ENCODE data around the gene PLAGL2. TPM values are rescaled to one million over a fixed set of nuclear protein-coding genes. Genes with fewer than 3 reads are reported as not detected.
"Not testable (repeated sequence)": the region's sequence is repeated elsewhere in the genome, so short reads cannot be mapped to it uniquely, and the experiment has no call there.

PLAGL2 gene
- total and polyA plus RNA-seq, 2 donors, result 2.8 to 5.0 TPM

- Histone ChIP-seq H3K27me3 (ENCODE audit: control insufficient read depth in 2 of 2, insufficient read depth in 1 of 2, low read length in 1 of 2) (no peaks in the 10 kb centered on the region), H3K4me3 (ENCODE audit: low read length in 2 of 2) (no peak overlapping the region), H3K27ac (ENCODE audit: low read depth in 1 of 2, low read length in 1 of 2) (no peak overlapping the region), H3K9me3 (ENCODE audit: control insufficient read depth in 2 of 2, insufficient read depth in 1 of 2, low read length in 1 of 2) (no peaks in the 10 kb centered on the region), H3K4me1 (ENCODE audit: control insufficient read depth in 2 of 2, insufficient read depth in 2 of 2, low read length in 2 of 2) (peaks cover 11 to 31% of the 10 kb centered on the region in 2 donors), H3K36me3 (ENCODE audit: control insufficient read depth in 2 of 2, insufficient read depth in 2 of 2, low read length in 1 of 2) (peaks cover 44 to 63% of the 10 kb centered on the region in 2 donors)
- 94% methylated on average over 8 of the region's 8 CpGs for WGBS
- no peak for DNase-seq (ENCODE audit: low read depth in 6 of 9, low spot score in 9 of 9)
Observed at GRCh38 chr20:32201977-32202363, 5.6 kb downstream of the PLAGL2 start.

GRCh38 chr20:32201296-32201976 is 6.1 kb downstream of the PLAGL2 start:
- no peak overlapping the region for H3K27ac ChIP-seq (ENCODE audit: low read depth in 1 of 2, low read length in 1 of 2)
- WGBS, result 97% methylated on average over 4 of the region's 4 CpGs
- H3K9me3 ChIP-seq (ENCODE audit: control insufficient read depth in 2 of 2, insufficient read depth in 1 of 2, low read length in 1 of 2), result no peaks in the 10 kb centered on the region
- DNase-seq (ENCODE audit: low read depth in 6 of 9, low spot score in 9 of 9), result no peak
- H3K27me3 ChIP-seq (ENCODE audit: control insufficient read depth in 2 of 2, insufficient read depth in 1 of 2, low read length in 1 of 2), result no peaks in the 10 kb centered on the region
- H3K4me1 ChIP-seq (ENCODE audit: control insufficient read depth in 2 of 2, insufficient read depth in 2 of 2, low read length in 2 of 2), result peaks cover 7 to 26% of the 10 kb centered on the region in 2 donors
- no peak overlapping the region for H3K4me3 ChIP-seq (ENCODE audit: low read length in 2 of 2)
- H3K36me3 ChIP-seq (ENCODE audit: control insufficient read depth in 2 of 2, insufficient read depth in 2 of 2, low read length in 1 of 2), result peaks cover 49 to 65% of the 10 kb centered on the region in 2 donors

GRCh38 chr20:32199006-32199405 is 8.5 kb downstream of the PLAGL2 start:
- no peak overlapping the region for H3K4me3 ChIP-seq (ENCODE audit: low read length in 2 of 2)
- peaks cover 67 to 71% of the 10 kb centered on the region in 2 donors for H3K36me3 ChIP-seq (ENCODE audit: control insufficient read depth in 2 of 2, insufficient read depth in 2 of 2, low read length in 1 of 2)
- H3K27me3 ChIP-seq (ENCODE audit: control insufficient read depth in 2 of 2, insufficient read depth in 1 of 2, low read length in 1 of 2), result no peaks in the 10 kb centered on the region
- no peaks in the 10 kb centered on the region for H3K9me3 ChIP-seq (ENCODE audit: control insufficient read depth in 2 of 2, insufficient read depth in 1 of 2, low read length in 1 of 2)
- WGBS, result 92% methylated on average over 4 of the region's 4 CpGs
- H3K27ac ChIP-seq (ENCODE audit: low read depth in 1 of 2, low read length in 1 of 2), result no peak overlapping the region
- DNase-seq (ENCODE audit: low read depth in 6 of 9, low spot score in 9 of 9), result no peak
- peaks cover 0 to 11% of the 10 kb centered on the region in 2 donors for H3K4me1 ChIP-seq (ENCODE audit: control insufficient read depth in 2 of 2, insufficient read depth in 2 of 2, low read length in 2 of 2)

- 98% methylated on average over 20 of the region's 20 CpGs for WGBS
- not testable (repeated sequence) for H3K27ac ChIP-seq (ENCODE audit: low read depth in 1 of 2, low read length in 1 of 2); H3K4me3 ChIP-seq (ENCODE audit: low read length in 2 of 2); H3K27me3 ChIP-seq (ENCODE audit: control insufficient read depth in 2 of 2, insufficient read depth in 1 of 2, low read length in 1 of 2); DNase-seq (ENCODE audit: low read depth in 6 of 9, low spot score in 9 of 9); H3K9me3 ChIP-seq (ENCODE audit: control insufficient read depth in 2 of 2, insufficient read depth in 1 of 2, low read length in 1 of 2); H3K4me1 ChIP-seq (ENCODE audit: control insufficient read depth in 2 of 2, insufficient read depth in 2 of 2, low read length in 2 of 2)
- H3K36me3 ChIP-seq (ENCODE audit: control insufficient read depth in 2 of 2, insufficient read depth in 2 of 2, low read length in 1 of 2), result peaks cover 66 to 67% of the 10 kb centered on the region in 2 donors
Observed at GRCh38 chr20:32197136-32197535, 10.4 kb downstream of the PLAGL2 start.

GRCh38 chr20:32196613-32197012 is 10.9 kb downstream of the PLAGL2 start:
- not testable (repeated sequence) for H3K4me3 ChIP-seq (ENCODE audit: low read length in 2 of 2); H3K9me3 ChIP-seq (ENCODE audit: control insufficient read depth in 2 of 2, insufficient read depth in 1 of 2, low read length in 1 of 2); H3K4me1 ChIP-seq (ENCODE audit: control insufficient read depth in 2 of 2, insufficient read depth in 2 of 2, low read length in 2 of 2); DNase-seq (ENCODE audit: low read depth in 6 of 9, low spot score in 9 of 9); H3K27me3 ChIP-seq (ENCODE audit: control insufficient read depth in 2 of 2, insufficient read depth in 1 of 2, low read length in 1 of 2); H3K27ac ChIP-seq (ENCODE audit: low read depth in 1 of 2, low read length in 1 of 2)
- peaks cover 62 to 65% of the 10 kb centered on the region in 2 donors for H3K36me3 ChIP-seq (ENCODE audit: control insufficient read depth in 2 of 2, insufficient read depth in 2 of 2, low read length in 1 of 2)
- 99% methylated on average over 11 of the region's 11 CpGs for WGBS

- Histone ChIP-seq H3K27me3 (ENCODE audit: control insufficient read depth in 2 of 2, insufficient read depth in 1 of 2, low read length in 1 of 2) (no peaks in the 10 kb centered on the region), H3K36me3 (ENCODE audit: control insufficient read depth in 2 of 2, insufficient read depth in 2 of 2, low read length in 1 of 2) (peaks cover 52 to 55% of the 10 kb centered on the region in 2 donors), H3K4me3 (ENCODE audit: low read length in 2 of 2) (no peak overlapping the region), H3K9me3 (ENCODE audit: control insufficient read depth in 2 of 2, insufficient read depth in 1 of 2, low read length in 1 of 2) (peaks cover 0 to 2% of the 10 kb centered on the region in 2 donors), H3K4me1 (ENCODE audit: control insufficient read depth in 2 of 2, insufficient read depth in 2 of 2, low read length in 2 of 2) (no peaks in the 10 kb centered on the region), H3K27ac (ENCODE audit: low read depth in 1 of 2, low read length in 1 of 2) (no peak overlapping the region)
- no peak for DNase-seq (ENCODE audit: low read depth in 6 of 9, low spot score in 9 of 9)
- WGBS, result 96% methylated on average over 7 of the region's 7 CpGs
Observed at GRCh38 chr20:32195581-32195980, 12.0 kb downstream of the PLAGL2 start.

GRCh38 chr20:32193996-32194395 is 13.5 kb downstream of the PLAGL2 start:
- H3K36me3 ChIP-seq (ENCODE audit: control insufficient read depth in 2 of 2, insufficient read depth in 2 of 2, low read length in 1 of 2), result peaks cover 38 to 44% of the 10 kb centered on the region in 2 donors
- peaks cover 9 to 11% of the 10 kb centered on the region in 2 donors for H3K4me1 ChIP-seq (ENCODE audit: control insufficient read depth in 2 of 2, insufficient read depth in 2 of 2, low read length in 2 of 2)
- H3K27ac ChIP-seq (ENCODE audit: low read depth in 1 of 2, low read length in 1 of 2), result no peak overlapping the region
- no peaks in the 10 kb centered on the region for H3K27me3 ChIP-seq (ENCODE audit: control insufficient read depth in 2 of 2, insufficient read depth in 1 of 2, low read length in 1 of 2)
- WGBS, result 95% methylated on average over 6 of the region's 6 CpGs
- H3K4me3 ChIP-seq (ENCODE audit: low read length in 2 of 2), result no peak overlapping the region
- H3K9me3 ChIP-seq (ENCODE audit: control insufficient read depth in 2 of 2, insufficient read depth in 1 of 2, low read length in 1 of 2), result peaks cover 0 to 2% of the 10 kb centered on the region in 2 donors
- no peak for DNase-seq (ENCODE audit: low read depth in 6 of 9, low spot score in 9 of 9)

GRCh38 chr20:32193336-32193735 is 14.2 kb downstream of the PLAGL2 start:
- not testable (repeated sequence) for H3K9me3 ChIP-seq (ENCODE audit: control insufficient read depth in 2 of 2, insufficient read depth in 1 of 2, low read length in 1 of 2); H3K27me3 ChIP-seq (ENCODE audit: control insufficient read depth in 2 of 2, insufficient read depth in 1 of 2, low read length in 1 of 2); H3K4me3 ChIP-seq (ENCODE audit: low read length in 2 of 2); H3K27ac ChIP-seq (ENCODE audit: low read depth in 1 of 2, low read length in 1 of 2); DNase-seq (ENCODE audit: low read depth in 6 of 9, low spot score in 9 of 9)
- 98% methylated on average over 5 of the region's 5 CpGs for WGBS
- H3K36me3 ChIP-seq (ENCODE audit: control insufficient read depth in 2 of 2, insufficient read depth in 2 of 2, low read length in 1 of 2), result peaks cover 37 to 38% of the 10 kb centered on the region in 2 donors
- H3K4me1 ChIP-seq (ENCODE audit: control insufficient read depth in 2 of 2, insufficient read depth in 2 of 2, low read length in 2 of 2), result peaks cover 9 to 13% of the 10 kb centered on the region in 2 donors

GRCh38 chr20:32192698-32193097 is 14.8 kb downstream of the PLAGL2 start:
- H3K4me3 ChIP-seq (ENCODE audit: low read length in 2 of 2), result no peak overlapping the region
- no peak for DNase-seq (ENCODE audit: low read depth in 6 of 9, low spot score in 9 of 9)
- H3K36me3 ChIP-seq (ENCODE audit: control insufficient read depth in 2 of 2, insufficient read depth in 2 of 2, low read length in 1 of 2), result peaks cover 33 to 36% of the 10 kb centered on the region in 2 donors
- H3K9me3 ChIP-seq (ENCODE audit: control insufficient read depth in 2 of 2, insufficient read depth in 1 of 2, low read length in 1 of 2), result peaks cover 0 to 2% of the 10 kb centered on the region in 2 donors
- H3K27me3 ChIP-seq (ENCODE audit: control insufficient read depth in 2 of 2, insufficient read depth in 1 of 2, low read length in 1 of 2), result no peaks in the 10 kb centered on the region
- H3K27ac ChIP-seq (ENCODE audit: low read depth in 1 of 2, low read length in 1 of 2), result no peak overlapping the region
- peaks cover 9 to 13% of the 10 kb centered on the region in 2 donors for H3K4me1 ChIP-seq (ENCODE audit: control insufficient read depth in 2 of 2, insufficient read depth in 2 of 2, low read length in 2 of 2)
- WGBS, result 96% methylated on average over 3 of the region's 3 CpGs

Data from thymus (tissue), 11 donors.